Ecto neural progenitor cell (in vitro differentiated cells): ENCODE results near the gene NOS2.
A peak's percentile ranks its signal among the peaks of the same experiment; 100 is the strongest.

ENCODE experiments used
- DNase-seq: peaks from one replicate; pipeline ENCODE4 v3.0.0-alpha.2; 2018; ENCODE audit warnings: low spot score

Gene NOS2

DNA sequence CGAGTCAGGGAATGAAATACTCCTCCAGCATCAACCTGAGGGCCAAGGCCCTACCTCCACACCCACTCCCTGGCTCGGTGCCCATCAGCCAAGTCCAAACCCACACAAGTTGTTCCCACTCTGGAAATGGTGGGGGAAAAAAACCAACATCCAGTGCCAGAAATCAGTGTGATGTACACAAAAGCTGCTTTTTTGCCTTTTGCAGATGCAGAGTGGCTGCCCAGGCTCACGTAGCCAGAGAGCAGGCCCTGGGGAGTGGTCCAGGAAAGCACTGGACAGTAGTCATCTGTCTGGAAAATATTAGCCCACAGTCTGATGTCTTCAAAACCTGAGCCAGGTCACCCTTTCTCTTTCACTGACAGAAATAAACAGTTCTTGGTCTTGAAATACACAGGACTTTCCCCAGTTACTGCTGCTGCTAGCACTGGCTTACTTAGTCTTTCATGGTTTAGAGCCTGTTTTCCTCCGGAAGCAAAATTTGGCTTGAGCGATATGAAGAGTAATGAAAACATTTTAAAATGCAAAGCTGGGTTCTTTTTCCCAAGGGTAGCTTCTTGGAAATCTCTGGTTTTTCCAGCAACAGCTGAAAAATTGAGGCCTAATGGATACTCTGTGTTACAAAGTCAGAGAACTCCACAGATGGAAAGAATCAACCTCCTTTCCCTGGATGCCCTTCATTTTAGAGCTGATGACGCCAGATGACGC lies 18.2 kb upstream of the NOS2 start:
- DNase-seq, result no peak

DNA sequence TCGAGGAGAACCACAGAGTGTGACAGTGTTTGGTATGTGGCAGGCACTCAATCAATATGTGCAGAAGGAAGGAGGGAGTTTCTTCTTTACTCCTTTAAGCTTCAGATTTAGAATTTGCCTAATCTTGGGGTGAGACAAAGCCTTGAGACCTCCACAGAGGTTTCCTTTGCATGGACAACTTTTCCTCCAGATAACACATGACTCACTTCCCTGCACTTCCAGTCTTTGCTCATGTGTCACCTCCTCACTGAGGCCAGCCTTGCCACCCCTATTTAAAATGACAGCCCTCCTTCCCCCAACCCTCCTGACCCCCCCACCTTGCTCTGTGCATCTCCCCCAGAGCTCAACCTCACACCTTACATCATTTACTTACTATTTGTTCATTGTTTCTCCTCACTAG lies 17.4 kb upstream of the NOS2 start:
- no peak for DNase-seq

DNA sequence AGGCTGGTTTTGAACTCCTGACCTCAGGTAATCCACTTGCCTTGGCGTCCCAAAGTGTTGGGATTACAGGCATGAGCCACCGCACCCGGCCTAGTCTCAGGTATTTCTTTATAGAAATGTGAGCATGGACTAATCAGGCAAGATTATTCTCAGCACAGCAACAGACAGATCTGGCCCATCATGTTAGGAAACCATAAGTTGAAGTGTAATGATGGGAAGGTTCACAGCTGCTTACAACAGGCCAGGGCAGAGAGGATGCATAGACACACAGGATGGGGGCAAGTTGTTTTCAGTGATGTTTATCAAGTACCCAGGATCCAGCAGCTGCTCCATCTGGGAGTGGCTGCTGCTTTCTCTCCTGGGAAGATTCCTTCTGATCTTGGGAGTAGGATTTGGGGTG lies 16.6 kb upstream of the NOS2 start:
- DNase-seq, result no peak

DNA sequence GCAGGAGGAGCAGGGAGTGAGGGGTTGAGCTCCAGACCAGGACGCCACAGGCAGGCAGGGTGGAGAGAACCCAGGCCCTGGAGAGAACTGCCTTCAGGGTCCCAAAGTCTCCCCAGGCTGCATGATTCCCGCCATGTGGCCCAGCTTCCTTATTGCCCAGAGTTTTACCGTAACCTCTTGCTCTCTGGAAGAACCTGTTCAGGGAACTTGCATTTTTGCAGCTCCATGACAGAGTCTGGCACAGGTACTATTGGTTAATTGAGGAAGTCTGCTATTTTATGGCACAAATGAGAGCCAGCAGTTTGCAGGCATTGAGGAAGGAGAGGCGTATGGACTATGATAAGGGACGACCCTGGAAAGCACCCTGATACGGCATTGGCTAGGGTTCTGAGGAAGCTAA lies 11.6 kb upstream of the NOS2 start:
- DNase-seq, result no peak

DNA sequence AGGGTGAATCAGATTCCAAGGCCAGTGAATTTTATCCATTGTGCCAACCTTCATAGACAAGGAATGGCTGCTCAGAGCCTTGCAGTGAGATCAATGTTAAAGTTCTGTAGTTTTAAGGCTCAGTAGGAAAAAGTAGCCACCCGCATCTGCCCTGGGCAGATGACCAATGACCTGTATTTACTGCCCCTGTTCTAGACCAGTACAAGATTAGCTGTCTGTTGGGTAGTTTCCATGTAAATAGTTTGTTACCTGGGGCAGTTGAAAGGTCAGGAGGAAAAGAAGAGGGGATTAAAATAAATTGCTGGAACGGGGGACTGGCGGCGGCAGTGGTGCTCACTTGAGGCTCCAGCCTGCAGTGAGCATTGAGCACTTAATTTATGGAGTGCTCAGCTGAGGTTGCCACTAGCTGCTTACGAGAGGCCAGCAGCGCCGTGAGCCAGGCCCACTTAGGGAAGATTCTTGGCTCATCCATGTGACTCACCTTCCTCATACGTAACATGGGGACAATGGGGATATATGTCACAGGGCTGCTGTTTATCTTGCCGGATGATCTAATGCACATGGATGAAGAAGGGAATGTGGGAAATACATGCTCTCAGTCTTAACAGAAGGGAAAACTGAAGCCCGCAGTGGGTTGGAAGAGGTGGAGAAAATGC lies 10.7 kb upstream of the NOS2 start:
- DNase-seq, result no peak

DNA sequence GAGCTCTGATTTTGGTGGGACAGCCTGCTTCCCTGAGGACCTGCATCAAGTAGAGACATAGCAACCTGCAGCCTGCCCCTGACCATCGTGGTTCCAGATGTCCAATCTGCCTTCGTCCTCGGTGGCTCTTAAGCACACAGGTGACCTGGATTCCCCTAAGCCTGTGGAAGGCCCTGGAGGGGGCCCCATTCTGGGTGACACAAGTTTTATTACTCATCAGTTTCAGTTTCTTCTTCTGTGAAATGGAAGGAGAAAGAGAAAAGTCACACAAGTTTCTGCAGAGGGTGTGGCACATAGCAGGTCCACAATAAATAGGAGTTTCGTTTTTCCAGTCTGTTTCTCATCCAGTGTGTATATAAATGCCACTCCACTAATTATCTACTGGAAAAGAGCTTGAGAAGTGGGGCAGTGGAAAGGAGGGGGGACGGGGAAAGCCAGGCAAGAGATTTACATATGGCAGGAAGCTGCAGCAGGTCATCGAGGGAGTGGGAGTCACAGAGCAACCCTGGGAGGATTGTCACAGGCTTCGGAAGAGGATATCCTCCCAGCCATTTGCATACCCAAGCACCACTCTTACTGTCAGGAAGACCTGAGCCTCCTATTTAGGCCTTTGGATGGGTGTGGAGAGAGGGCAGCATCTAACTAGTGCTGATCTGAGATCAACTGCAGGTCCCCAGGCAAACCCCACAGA lies 10.0 kb upstream of the NOS2 start:
- no peak for DNase-seq

DNA sequence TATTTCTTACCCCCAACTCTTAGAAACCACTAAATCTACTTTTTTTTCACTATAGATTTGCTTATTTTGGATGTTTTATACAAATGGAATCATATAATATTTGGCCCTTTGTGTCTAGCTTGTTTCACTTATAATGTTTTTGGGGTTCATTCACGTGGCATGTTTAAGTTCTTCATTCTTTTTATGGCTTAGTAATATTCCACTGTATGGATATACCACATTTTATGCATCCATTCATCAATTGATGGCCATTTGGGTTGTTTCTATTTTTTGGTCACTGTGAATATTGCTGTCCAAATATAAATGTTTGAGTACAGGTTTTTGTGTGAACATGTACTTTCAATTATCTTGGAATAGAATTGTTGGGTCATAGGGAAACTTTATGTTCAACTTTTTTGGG lies 9.2 kb upstream of the NOS2 start:
- no peak for DNase-seq

DNA sequence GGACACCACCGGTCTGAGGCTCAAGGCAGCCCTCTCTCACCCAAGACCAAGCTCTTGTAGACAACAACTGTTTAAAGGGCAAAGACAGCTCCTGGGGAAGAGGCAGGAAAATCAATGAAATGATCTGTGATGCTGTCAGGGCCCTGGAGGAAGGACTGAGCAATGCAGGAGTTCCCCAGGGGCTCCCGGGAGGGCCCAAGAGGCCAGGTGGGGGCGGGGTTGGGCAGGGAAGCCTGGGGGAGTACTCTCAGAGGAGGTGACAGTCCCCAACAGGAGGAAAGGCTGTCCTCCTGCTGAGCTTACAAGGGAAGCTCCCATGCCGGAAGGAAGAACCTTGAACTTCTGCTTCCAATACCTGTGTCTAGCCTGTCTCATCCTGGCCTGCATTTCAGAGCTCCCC lies 8.3 kb upstream of the NOS2 start:
- no peak for DNase-seq

DNA sequence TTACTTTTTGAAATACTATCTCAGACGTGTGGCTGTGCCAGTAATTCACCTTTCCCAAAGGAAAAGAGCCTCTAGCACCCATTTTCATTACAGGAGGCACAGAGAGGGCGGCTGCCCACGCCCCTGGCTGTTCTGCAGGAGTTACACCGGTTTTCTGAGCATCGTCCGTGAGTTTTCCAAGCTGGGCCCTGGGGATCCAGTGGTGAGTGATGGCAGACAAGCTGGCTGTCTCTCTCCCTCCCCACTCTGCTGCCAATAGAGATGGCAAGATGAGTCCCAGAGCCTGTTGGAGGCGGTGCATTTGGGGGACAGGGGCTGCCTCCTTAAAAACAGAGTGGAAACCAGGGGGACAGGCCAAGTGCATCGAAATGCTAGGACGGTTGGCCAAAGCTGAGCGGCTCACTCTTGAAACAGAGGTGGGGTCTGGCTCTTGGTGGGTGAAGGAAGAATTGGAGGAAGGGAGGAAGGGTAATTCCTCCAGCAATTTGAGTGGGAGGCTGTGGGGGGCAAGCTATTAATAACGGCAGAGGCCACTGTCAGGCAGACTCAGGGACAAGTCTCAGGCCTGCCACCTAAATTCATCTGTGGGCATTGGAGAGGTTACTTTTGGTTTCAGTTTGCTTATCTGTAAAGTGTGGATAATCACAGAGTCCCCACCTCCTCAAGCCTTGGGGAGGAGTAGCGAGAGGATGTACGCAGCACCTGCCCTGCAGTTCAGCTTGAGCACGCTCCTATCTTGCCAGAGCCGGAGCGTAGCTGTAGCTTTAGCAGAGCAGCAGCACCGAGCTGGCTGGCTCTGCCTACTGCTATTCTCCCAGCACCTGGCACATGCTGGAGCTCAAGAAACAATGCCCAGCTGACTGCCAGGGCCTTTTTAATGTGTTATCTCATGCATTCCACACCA lies 7.5 kb upstream of the NOS2 start:
- DNase-seq, result no peak

DNA sequence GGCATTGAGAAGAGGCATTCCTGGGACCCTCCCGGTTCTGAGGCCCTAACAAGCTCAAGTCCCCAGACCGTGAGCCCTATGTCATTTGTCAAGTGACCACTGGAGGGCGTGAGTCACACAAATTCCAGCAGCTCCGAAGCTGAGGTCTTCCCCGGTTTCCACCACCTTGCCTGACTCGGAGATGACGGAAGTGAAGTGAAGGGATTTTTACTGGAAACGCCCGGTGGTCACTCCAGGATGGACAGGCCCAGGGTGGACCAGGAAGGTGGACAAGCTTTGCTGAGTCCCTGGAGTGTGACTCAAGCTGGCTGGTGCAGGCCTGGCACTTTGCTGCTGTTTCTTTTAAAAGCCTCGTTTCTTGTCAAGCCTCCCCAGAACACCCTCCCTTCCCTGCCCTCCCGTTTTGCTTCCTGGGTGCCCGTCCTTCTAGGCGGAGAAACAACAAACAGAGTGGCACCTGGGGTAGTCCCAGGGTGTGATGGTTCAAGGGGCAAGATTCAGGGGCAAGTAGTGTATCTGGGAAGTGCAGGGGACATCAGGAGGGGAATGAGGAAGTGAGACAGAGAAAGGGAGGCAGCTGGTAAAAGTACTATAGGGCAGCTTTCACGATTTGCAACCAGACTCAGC lies 5.3 kb upstream of the NOS2 start:
- peak; percentile 93 for DNase-seq

DNA sequence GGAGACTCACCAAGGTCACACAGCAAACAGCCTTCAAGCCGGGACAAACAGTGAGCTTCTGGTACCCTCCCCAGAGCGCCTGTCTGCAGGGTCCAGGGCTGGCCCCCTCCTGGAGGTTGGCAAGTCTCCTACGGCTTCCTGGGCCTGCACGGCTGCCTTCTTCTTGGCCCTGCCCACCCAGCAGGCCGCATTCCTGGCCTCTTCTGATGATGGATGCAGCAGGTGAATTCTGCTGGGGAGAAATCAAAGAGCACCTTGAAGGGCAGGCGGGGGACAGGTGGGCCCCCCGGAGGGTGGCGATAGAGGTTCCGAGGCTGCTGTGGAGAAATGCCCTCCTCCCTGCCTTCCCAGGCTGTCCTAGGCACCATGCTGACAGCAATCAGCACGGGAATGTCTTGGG lies 3.8 kb upstream of the NOS2 start:
- DNase-seq, result no peak

DNA sequence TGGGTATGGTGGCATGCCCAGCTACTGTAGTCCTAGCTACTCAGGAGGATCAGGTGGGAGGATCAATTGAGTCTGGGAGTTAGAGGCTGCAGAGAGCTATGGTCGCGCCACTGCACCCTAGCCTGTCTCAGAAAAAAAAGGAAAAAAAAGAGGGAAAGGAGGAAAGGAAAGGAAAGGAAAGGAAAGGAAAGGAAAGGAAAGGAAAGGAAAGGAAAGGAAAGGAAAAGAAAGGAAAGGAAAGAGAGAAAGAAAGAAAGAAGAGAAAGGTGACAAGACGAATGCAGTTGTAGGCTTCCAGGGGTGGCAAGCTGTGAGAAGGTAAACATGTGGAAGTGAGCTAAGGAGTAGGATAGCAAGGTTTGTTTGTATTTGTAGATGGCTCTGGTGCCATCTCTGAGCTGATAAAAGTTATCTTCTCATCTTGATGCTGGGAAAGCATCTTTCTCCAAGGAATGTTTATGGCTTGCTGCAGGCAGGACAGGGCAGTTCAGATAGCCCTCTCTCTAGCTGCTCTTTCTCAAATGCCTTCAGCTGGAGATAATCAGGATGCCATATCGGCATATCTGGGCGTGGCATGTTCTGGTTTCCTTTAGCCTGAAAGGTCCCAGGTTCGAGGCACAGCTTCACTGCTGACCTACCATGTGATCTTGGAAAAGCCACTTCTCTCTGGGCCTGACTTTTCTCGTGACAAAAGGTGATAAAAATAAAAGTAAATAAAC lies 2.8 kb upstream of the NOS2 start:
- DNase-seq, result no peak

DNA sequence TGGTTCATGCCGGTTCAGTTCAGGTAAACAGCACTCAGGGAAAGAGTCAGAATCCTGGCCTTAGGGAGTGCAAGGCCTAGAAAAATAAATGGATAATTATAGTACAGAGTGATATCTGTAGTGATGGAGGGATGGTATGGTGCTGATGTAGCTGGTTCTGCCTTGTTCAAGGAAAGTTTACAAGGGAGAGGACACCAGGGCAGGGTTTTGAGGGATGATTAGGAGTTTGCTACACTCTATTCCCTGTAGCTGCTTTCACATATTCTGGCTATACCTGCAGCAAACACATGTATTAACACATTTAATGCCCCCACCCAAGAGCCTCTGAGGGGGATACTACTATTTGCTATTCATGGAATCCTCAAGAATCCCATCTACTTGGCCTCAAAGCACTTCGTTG lies 1.7 kb upstream of the NOS2 start:
- DNase-seq, result no peak

DNA sequence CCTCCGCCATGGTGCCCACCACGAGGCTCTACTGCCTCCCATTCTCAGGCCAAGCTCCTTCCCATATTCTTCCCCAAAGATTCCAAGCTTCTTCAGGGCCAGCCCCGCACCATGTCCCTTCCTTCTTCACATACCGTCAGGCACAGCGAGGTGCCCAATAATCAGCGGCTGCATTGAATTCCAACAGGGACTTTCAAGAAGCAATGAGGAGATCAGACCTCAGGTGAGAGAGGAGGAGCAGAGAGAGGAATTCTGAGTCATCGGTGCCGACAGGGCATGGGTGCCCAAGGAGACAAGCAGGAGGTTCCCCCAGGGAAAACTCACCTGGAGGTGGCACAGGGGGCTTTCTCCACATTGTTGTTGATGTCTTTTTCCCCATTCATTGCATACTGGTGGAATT lies 2.0 kb downstream of the NOS2 start:
- DNase-seq, result no peak

DNA sequence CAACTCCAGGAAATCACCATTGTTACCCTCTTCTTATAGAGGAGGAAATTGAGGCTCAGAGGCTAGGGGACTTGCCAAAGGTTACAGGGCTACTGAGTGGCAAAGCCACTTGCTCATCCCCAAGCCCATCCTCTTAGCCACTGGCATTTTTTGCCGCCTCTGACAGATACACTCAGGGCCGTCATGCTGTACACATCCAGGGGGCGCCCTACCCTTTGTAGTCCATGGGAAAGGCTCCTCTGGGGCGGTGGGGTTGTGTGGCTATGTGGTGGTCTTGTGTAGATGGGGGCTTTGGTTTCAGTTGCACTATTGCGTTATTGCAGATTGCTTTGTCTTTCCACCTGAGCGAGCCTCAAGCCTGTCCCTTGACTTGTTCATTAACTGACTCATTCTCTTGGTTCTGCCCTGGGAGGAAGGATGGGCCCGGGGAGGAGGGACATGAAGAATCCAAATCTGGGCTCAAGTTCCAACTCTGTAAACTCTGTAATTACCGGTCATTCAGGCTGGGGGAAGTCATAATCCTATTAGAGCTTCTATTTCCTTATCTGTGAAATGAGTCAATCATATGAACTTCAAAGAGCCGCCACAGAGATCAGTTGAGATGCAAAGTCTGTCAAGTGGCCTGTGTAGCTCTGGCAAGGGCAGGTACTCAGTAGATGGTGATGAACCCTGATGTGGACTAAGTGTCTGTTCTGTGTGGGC lies 2.8 kb downstream of the NOS2 start:
- DNase-seq, result no peak

DNA sequence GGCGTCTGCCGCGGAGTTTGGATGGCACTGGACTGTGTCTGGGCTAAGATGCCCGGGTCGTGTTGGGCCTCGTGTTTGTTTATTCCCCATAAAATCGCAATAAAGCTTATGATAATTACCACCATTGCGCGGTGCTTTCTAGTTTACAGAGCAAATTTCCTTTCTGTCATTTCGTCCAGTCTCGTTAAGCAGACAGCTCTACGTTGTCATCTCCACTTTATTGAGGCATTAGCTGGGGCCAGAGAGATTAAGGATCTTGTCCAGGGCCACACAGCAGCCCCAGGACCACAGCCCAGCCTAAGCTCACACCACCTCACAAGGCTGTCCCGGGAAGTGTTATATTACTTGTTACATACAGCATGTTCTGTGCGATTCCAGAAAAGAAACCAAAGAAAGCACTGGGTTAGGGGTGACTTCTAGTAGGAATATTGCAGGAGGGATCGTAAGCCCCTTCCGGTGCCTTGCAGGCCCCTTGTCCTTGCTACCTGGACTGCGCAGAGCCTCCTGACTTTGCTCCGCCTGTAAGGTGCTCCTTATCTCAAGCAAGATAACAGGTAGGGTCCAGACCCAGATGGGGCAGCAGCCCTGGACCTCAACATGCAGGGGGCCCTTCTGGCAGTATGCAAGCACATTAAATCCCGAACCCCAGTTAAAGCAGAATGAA lies 6.3 kb downstream of the NOS2 start:
- no peak for DNase-seq

DNA sequence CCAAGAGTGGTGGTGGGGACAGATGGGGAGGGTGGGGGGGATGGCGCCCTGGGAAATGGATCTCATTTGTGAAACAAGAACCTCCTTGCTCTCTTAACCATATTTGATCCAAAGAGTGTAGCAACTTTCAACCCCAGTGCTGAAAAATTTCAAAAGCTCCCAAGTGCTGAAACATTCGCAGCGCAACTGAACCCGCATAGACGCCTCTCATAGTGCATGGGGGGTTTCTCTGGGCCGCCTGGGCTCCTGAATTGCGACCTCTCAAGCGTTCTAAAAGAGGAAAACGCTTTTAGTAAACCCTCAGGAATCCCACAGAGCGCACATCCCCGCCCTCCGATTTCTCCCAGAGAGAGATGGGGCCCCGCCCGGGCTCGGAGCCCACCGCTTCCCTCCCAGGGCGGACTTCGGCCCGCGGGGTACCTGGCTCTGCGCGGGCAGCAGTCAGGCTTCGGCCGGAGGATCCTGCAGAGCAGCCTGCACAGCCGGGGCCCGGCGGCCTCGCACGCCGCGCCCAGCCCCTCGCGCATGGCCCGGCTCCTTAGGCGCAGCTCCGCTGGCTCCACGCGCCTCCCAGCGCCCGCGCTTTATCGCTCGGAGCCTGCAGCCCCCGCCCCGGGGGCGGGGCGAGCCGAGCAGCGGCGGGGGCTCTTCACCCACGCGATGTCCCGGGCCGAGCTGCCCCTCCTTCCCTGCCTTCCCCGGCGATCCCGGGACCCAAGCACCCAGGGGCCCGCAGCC lies 7.0 kb downstream of the NOS2 start:
- peak; percentile 76 for DNase-seq

DNA sequence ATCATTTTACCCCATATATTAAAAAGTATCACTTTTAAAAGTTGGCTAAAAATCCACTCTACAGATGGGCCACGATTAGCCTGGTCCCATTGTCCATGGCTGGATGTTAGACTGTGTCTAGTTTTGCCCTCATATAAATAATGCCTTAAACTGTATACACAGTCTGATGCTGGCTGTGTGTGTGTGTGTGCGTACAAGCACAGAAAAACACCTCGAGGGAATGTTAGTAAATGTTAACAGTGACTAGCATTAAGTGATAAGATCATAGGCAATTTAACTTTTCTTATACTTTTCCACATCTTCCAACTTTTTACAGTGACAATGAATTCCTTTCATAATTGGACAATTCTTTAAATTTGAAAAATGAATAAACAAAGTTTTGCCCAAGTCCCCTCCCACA lies 8.2 kb downstream of the NOS2 start:
- DNase-seq, result no peak

DNA sequence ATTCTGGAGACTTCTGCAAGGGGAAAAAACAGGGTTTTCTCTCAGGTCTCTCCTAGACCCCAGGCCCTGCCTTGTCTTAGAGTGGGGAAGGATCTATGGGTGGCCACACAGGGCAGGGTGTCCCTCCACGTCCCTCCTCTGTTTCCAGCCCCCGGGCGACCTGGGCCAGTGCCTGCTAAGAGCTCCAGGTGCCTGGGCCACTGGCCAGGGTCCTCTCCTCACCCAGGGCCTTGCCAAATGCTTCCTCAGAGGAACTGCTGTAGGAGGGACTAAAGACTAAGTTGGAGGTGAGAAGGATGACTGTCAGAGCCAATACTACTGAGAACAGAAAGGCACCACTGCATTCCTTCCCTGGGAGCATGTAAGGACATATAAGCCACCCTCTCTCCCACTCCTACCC lies 11.4 kb downstream of the NOS2 start:
- DNase-seq, result no peak
